Measurements from ENCODE around the gene P3R3URF.
A peak's percentile ranks its signal among the peaks of the same experiment; 100 is the strongest.

Gene P3R3URF

DNA sequence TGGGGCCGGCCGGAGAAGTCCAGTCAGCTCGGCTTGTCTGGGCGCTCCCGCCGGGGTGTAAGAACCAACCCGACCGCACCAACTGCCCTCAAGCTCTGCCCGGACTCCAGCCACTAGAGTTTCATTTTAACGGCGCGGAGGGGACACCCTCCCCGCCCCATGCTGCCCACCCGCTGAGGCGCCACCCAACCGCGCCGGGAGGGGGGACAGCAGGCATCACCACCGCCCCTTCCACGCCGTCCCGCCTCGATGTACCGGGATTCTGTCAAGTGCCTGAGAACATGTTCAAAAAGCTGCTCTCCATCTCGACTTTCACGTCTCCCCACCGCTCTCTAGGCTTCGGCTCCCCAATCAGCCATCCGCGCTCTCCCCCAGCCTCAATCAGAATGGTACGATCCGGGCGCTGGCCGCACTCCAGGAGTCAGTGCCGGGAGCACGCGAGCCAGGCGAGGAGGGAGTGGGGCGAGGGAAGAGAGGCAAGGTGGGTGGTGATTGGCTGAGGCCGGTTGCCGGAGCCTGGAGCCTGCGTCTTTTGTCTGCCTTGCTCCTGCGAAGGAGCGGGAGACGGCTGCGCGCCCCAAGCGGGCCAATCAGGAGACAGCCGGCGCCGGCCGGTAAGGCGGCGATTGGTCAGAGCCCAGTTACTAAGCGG is 43.6 kb downstream of the P3R3URF start, which contains the start of gene PIK3R3:
PIK3R3 (minus strand) TSS at position 101 of the 652 bp plus-strand sequence. CDS start 677 bp downstream, outside the sequence.
- peak; percentile 99 for DNase-seq (ENCODE audit: low read depth)

DNA sequence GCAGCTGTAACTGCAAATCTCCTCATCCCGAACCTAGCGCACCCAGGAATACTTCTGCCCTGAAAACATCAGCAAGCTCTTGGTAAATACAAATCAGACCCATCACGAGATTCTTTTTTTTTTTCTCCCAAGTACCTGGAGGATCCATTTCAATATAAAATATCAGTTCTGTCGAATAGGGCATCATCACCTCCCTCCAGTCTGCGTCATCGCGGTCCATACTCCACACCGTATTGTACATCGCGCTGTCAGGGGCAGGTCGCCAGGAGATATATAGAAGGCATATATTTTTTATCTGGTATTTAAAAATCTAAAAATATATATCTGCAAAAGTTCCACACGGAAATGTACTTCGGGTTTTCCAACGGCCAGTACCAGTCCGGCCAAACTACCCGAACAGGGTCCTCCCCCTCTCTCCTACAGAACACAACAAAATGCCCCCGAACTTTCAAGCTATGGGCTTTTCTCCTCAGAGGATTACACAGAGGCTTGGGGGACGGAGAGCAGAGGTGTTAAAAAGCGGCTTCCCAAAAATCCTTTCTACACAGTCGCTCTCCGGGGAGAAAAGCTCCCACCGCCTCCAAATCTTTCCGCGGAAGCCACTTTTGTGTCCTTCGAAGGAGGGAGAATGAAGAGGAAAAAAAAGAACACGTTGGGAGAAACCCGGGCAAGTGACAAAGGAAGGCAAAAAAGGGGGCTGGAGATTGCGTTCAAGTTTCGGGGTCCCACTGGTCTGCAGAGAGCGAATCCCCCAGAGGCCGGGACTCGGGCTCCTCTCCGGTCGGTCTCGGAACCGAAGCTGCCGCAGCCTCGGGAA is 44.4 kb downstream of the P3R3URF start:
- DNase-seq (ENCODE audit: low read depth) = peak; percentile 61

- DNase-seq (ENCODE audit: low read depth) = peak; percentile 37
Observed at GRCh38 chr1:46131093-46131492, 45.2 kb downstream of the P3R3URF start.

- DNase-seq (ENCODE audit: low read depth) = no peak
Observed at GRCh38 chr1:46130606-46131005, 45.7 kb downstream of the P3R3URF start.

- no peak for DNase-seq (ENCODE audit: low read depth)
Observed at GRCh38 chr1:46130121-46130520, 46.2 kb downstream of the P3R3URF start.

DNA sequence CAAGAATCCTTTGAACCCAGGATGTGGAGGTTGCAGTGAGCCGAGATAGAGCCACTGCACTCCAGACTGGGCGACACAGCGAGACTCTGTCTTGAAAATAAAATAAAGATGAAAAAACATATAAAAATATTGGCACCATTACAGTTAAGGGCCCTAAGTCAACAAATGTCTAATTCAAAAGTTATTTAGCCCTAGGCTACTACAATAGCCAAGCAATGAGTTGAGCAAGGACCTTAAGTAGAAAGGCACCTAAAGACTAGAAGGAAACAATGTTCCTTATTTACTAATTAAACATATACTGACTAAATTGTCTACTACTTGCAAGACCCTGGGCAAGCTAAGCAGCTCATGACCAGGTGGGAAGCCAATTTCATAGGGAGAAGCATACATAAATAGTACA is 47.9 kb downstream of the P3R3URF start:
- peak; percentile 79 for DNase-seq (ENCODE audit: low read depth)

All from ELR (cell line).